GM18511 (cell line): ENCODE data around the gene PRR9.
"Not testable (repeated sequence)": the region's sequence is repeated elsewhere in the genome, so short reads cannot be mapped to it uniquely, and the experiment has no call there.

Source experiments
- ATAC-seq: cut with Tn5 transposase; IDR thresholded peaks from one replicate; pipeline ENCODE4 v1.9.1; 2021; ENCODE audit warnings: mild to moderate bottlenecking, moderate library complexity; ENCODE audit not compliant: unreplicated experiment

PRR9 gene, protein sequence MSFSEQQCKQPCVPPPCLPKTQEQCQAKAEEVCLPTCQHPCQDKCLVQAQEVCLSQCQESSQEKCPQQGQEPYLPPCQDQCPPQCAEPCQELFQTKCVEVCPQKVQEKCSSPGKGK

DNA sequence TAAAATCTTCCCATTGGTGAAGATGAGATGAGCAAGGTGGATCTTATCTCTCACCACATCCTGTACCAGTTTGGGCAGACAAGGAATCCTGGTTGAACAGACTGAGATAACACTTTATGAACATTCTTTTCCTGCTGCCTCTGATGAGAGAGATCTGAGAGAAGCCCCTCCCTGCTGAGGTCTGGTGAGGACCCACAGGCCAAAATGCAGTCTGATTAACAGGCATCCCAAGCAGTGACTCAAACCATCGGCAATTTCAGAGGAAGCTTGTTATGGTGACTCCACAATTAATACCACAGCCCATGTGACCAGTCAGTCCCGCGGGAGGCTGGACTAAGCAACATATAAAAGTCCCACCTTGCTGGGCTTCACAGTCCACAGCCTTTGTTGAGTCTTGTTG, at the start of gene PRR9:
TSS of gene PRR9 (plus strand) at position 373 of the 400 bp plus-strand sequence. CDS start 561 bp downstream, outside the sequence.
- no peak for ATAC-seq

GRCh38 chr1:153168686-153169085, 48.7 kb upstream of the PRR9 start:
- no peak for ATAC-seq

DNA sequence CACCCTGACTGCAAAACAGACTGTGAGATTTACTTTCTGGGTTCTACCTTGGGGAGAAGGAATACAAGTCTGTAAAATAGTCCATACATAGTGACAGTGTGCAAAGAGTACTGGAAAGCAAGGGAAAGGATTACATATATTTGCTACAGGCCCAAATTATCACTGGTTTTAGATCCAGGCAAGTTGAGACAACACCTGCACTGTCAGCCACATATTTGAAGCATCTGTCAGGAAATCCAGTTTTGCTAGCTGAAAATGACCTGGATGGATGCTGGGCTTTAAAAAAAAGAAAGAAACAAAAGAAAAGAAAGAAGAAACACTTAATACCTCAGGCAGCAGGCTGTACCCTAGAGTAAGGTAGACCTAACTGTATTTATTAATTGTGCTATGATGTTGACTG, 42.8 kb upstream of the PRR9 start:
- ATAC-seq: no peak

DNA sequence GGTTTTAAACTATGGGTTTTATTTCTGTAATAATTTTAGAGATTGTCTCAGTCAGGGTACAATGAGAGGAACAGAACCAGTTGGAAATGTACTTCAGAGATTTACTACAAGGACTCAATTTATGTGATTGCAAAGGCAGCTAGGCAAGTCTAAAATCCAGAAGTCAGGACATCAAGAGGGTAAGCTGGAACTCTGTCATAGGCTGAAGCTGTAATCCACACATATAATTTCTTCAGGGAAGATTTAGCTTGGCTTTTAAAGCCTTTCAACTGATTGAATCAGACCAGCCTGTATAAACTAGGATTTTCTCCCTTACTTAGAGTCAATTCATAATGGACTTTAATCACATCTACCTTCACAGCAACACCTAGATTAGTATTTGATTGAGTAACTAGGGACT, 38.5 kb upstream of the PRR9 start:
- ATAC-seq: no peak

DNA sequence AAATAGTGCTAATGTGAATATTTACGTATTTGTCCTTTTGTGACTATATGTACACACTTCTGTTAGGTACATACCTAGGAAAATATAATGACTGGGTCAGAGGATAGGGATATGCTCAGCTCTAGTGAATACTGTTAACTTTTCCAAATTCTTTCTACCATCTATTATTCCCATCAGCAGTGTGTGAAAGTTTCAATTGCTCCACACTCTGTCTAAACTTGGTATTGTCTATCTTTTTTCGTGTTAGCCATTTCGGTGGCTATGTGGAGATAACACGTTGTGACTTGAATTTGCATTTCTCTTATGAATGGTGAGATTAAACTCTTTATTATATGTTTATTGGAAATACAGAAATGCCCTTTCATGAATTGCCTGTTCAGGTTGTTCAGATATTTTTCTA, 36.8 kb upstream of the PRR9 start:
- ATAC-seq: no peak

DNA sequence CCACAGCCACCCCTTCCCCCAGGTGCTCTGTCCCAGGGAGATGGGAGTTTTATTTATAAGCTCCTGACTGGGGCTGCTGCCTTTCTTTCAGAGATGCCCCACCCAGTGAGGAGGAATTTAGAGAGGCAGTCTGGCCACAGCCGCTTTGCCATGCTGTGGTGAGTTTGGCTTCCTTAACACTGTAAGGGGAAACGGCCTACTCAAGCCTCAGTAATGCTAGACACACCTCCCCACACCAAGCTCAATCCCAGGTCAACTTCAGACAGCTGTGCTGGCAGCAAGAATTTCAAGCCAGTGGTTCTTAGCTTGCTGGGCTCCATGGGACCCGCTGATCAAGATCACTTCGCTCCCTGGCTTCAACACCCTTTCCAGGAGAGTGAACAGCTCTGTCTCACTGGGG, 29.1 kb upstream of the PRR9 start:
- not testable (repeated sequence) for ATAC-seq

DNA sequence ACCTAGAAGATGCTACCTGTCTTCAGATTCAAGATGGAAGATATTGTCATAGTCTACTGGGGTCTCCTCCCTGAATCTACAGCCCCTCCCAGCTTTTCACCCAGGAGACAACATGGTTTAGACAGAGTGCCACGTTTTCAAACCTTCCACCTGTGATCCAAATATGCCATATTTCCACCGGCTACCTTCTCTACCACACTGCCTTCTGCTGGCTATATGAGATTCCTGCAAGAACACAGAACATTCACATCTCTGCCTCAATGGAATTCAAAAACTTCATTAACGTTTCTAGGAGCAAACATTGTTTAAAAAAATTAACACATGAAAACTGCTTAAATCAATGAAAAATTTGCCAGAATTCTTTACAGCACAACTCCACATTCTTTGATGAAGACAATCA, 27.0 kb upstream of the PRR9 start:
- no peak for ATAC-seq

GRCh38 chr1:153192697-153193096, 24.7 kb upstream of the PRR9 start:
- ATAC-seq: no peak

- ATAC-seq: no peak
Observed at GRCh38 chr1:153194331-153195050, 22.9 kb upstream of the PRR9 start.

- no peak for ATAC-seq
Observed at GRCh38 chr1:153195216-153195615, 22.2 kb upstream of the PRR9 start.

- ATAC-seq: no peak
Observed at GRCh38 chr1:153202006-153202405, 15.4 kb upstream of the PRR9 start.

DNA sequence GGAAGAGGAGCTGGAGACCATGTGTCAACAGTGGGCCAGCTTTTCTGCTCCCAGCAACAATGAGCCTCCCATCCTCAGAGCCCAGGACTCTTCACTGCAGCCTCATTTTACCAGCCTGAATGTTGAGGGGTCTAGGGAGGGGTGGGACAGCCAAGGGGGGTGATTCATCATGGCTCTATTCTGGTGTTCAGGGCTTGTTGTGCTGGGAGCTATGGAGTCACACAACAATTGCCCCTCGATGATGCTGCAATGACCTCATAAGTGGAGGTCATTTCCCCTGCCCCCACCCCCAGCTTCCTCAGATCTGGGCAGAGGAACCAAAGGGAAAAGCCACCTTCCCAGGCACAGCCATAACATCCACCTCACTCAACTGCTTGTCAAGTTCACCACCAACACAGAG, 14.3 kb upstream of the PRR9 start, which contains the start of gene LELP1:
TSS of gene LELP1 (plus strand) at position 301 of the 400 bp plus-strand sequence. CDS start 1,278 bp downstream, outside the sequence.
- no peak for ATAC-seq

- ATAC-seq: no peak
Observed at GRCh38 chr1:153206631-153207030, 10.8 kb upstream of the PRR9 start.

GRCh38 chr1:153210206-153210605, 7.2 kb upstream of the PRR9 start:
- ATAC-seq: no peak

GRCh38 chr1:153212201-153212600, 5.2 kb upstream of the PRR9 start:
- no peak for ATAC-seq

- no peak for ATAC-seq
Observed at GRCh38 chr1:153213519-153213918, 3.9 kb upstream of the PRR9 start.

DNA sequence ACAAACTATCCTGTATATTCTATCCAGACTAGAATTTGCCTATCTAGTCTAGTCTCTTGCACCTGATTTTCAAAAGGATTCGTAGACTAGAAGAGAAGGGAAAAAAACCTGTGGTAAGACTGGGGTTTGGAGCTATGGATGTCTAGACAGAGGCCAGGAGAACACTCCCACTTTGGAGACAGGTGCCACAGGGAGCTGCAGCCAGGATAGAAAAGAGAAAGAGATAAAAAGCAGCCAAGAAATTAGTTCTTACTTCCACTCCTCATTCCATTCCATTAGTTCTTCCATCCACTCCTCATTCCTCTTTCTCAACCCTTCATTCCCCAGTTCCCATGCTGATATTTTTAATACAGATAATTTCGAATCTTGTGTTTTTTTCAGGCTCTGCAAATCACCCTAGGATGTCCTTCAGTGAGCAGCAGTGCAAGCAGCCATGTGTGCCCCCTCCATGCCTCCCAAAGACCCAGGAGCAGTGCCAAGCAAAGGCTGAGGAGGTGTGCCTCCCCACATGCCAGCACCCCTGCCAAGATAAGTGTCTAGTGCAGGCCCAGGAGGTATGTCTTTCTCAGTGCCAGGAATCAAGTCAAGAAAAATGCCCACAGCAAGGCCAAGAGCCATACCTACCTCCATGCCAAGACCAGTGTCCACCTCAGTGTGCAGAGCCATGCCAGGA, 496 bp downstream of the PRR9 start:
- no peak for ATAC-seq

GRCh38 chr1:153220606-153221303, 3.4 kb downstream of the PRR9 start:
- ATAC-seq: no peak

- ATAC-seq: peak; percentile 88
Observed at GRCh38 chr1:153223040-153223891, 5.9 kb downstream of the PRR9 start.

DNA sequence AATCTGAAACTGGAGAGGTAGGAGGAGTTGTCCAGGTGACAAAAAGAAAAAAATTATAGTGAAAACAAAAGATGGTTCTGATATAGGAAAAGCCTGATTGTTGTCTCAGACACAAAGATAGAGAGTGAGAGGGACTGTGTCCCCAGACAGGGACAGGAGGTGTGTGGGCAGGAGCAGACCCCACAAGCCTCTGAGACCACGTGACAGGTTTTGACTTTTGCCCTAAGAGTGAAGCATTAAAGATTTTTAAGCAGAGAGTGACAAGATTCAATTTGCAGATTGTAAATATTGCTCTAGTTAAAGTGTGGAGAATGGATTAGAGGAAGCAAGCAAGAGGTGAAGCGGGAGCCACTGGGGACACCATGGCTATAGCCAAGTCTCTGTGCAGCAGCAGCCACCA, 10.4 kb downstream of the PRR9 start:
- no peak for ATAC-seq

GRCh38 chr1:153228491-153228890, 11.1 kb downstream of the PRR9 start:
- ATAC-seq: no peak
